K562 (cell line): ENCODE results near the gene HLA-F. TPM values are rescaled to one million over a fixed set of nuclear protein-coding genes. Genes with fewer than 3 reads are reported as not detected.

Source experiments
- ATAC-seq: fragments of 200-7000 bp; cut with Tn5 transposase; 3 replicates; pipeline ENCODE4 v1.9.1; 2020; ENCODE audit warnings: moderate library complexity
- BruUV-seq: library from RNA; stranded (reverse); fragments of 400-500 nt; replicated peaks from 2 replicates; lab custom pipeline; 2021; lab: Mats Ljungman, UMichigan
- CTCF ChIA-PET: fragments of 300-600 bp; formaldehyde crosslinking; extraction: SDS; loops from one replicate; lab custom pipeline; 2021; ENCODE audit warnings: low intra/inter-chr PET ratio; lab: Yijun Ruan, JAX
- POLR2A ChIA-PET: fragments of 300-600, 350-650 bp; sonication (Branson Sonifier 250); formaldehyde crosslinking; extraction: SDS; loops from one replicate; lab custom pipeline; 2021; ENCODE audit warnings: antibody characterized with exemption, inconsistent platforms; lab: Yijun Ruan, JAX
- DNase-seq, 4 experiments: peaks; one replicate each; pipeline versions ENCODE4 v3.0.0 to v3.0.0-alpha.2; 2011 to 2018; ENCODE audit warnings: low spot score in 3 of 4, mixed read lengths in 3 of 4; ENCODE audit errors: extremely low read depth in 1 of 4
- FAIRE-seq: peaks from 2 replicates; lab custom pipeline; 2011; peaks lifted over from hg19 to GRCh38; lab: Jason Lieb, UNC
- H2AFZ ChIP-seq: 2 replicates; pipeline ENCODE4 v1.6.0; 2011; ENCODE audit warnings: low read depth, low read length, control low read depth, inconsistent platforms
- H3K27ac ChIP-seq: fragments of 200-600 bp; 3 replicates; pipeline ENCODE4 v1.8.0; 2011; ENCODE audit warnings: low read depth, mild to moderate bottlenecking, control low read depth, inconsistent platforms, low read length, moderate library complexity, mixed read lengths; ENCODE audit errors: extremely low read depth
- H3K27me3 ChIP-seq, 2 experiments: fragments of 300-600 bp in 1 of 2; 2 replicates in 1 of 2; 3 replicates in 1 of 2; pipeline versions ENCODE4 v1.6.0 to v1.8.0; 2011; ENCODE audit warnings: inconsistent platforms in 2 of 2, low read length in 2 of 2, mild to moderate bottlenecking in 1 of 2, mixed read lengths in 1 of 2, moderate library complexity in 1 of 2; ENCODE audit not compliant: control insufficient read depth in 2 of 2, insufficient read depth in 2 of 2
- H3K36me3 ChIP-seq: fragments of 300-600 bp; 3 replicates; pipeline ENCODE4 v1.8.0; 2011; ENCODE audit warnings: mild to moderate bottlenecking, low read length, inconsistent platforms; ENCODE audit not compliant: control insufficient read depth, insufficient read depth
- H3K4me1 ChIP-seq, 2 experiments: fragments of 200-600 bp in 1 of 2; replicated peaks in 1 of 2; 2 replicates in 1 of 2; 3 replicates in 1 of 2; pipeline versions ENCODE4 v1.5.1 to v1.8.0; 2011; ENCODE audit warnings: inconsistent platforms in 2 of 2, low read length in 2 of 2, mild to moderate bottlenecking in 1 of 2, mixed read lengths in 1 of 2, moderate library complexity in 1 of 2; ENCODE audit not compliant: control insufficient read depth in 2 of 2, insufficient read depth in 2 of 2
- H3K4me2 ChIP-seq: 2 replicates; pipeline ENCODE4 v1.6.1; 2011; ENCODE audit warnings: low read length, control low read depth, inconsistent platforms, mixed read lengths; ENCODE audit not compliant: insufficient read depth
- H3K4me3 ChIP-seq: fragments of 200-600 bp; sonication (generic), shearing (Covaris generic); 2 replicates; pipeline ENCODE4 v1.5.1; 2016; ENCODE audit warnings: control low read depth, inconsistent platforms
- H3K79me2 ChIP-seq: fragments of 200-600 bp; 3 replicates; pipeline ENCODE4 v1.8.0; 2011; ENCODE audit warnings: low read length, inconsistent platforms; ENCODE audit not compliant: control insufficient read depth, insufficient read depth
- H3K9ac ChIP-seq, 2 experiments: 2 replicates each; pipeline versions ENCODE4 v1.6.0 to v1.6.1; 2011; ENCODE audit warnings: low read depth in 2 of 2, low read length in 2 of 2, control low read depth in 1 of 2, inconsistent platforms in 1 of 2, mild to moderate bottlenecking in 1 of 2, mixed read lengths in 1 of 2; ENCODE audit not compliant: insufficient read depth in 1 of 2
- H3K9me1 ChIP-seq: one replicate; pipeline ENCODE4 v1.6.0; 2011; ENCODE audit warnings: inconsistent platforms, mild to moderate bottlenecking, low read length, moderate library complexity; ENCODE audit not compliant: control insufficient read depth, insufficient read depth
- H3K9me3 ChIP-seq: replicated peaks from 2 replicates; pipeline ENCODE4 v1.5.1; 2011; ENCODE audit warnings: low read depth, low read length, inconsistent platforms; ENCODE audit not compliant: control insufficient read depth, insufficient read depth
- H4K20me1 ChIP-seq: replicated peaks from 2 replicates; pipeline ENCODE4 v1.6.1; 2011; ENCODE audit warnings: low read length, inconsistent platforms, mixed read lengths; ENCODE audit not compliant: control insufficient read depth, insufficient read depth
- DPF2 ChIP-seq: fragments of 450-650 bp; IDR thresholded peaks from 2 replicates; pipeline ENCODE4 v1.6.1; 2016
- EZH2 ChIP-seq: IDR thresholded peaks from 2 replicates; pipeline ENCODE4 v1.6.1; 2012; ENCODE audit warnings: low read depth, mild to moderate bottlenecking, inconsistent platforms, low read length, borderline replicate concordance
- WGBS: fragments of 100-300 bp; shearing (Covaris generic); methylation state at CpG from one replicate; pipeline ENCODE4 v1.1.6; 2016; ENCODE audit warnings: low coverage, mixed read lengths; ENCODE audit not compliant: insufficient coverage; ENCODE audit errors: missing lambda C conversion rate; 5-methylcytosine and 5-hydroxymethylcytosine counted together
- in situ Hi-C: fragments of 300-500 bp; cut with MboI; formaldehyde crosslinking; loops from 4 replicates; pipeline ENCODE4 v1.15.0; 2018; ENCODE audit warnings: inconsistent platforms, mixed read lengths
- intact Hi-C: fragments of 100-400 bp; cut with micrococcal nuclease; formaldehyde crosslinking; loops from 2 replicates; pipeline ENCODE4 v1.14.2; 2022
- polyA plus RNA-seq, 8 experiments: library from polyadenylated mRNA; depleted of rRNA in 4 of 8; stranded (reverse) in 5 of 8; unstranded in 3 of 8; fragments of >200 nt; fragmentation: Nextera tagmentation in 2 of 8; fragmentation: Illumina TruSeq in 1 of 8; extraction: Ambion mirVana in 2 of 8; extraction: Trizol in 1 of 8; gene quantifications; 2 replicates each; pipeline versions ENCODE4 v1.2.1 to v1.2.3, GENCODE V29; 2011 to 2014; ENCODE audit warnings: inconsistent platforms in 1 of 8, missing spikeins in 1 of 8
- total RNA-seq, 7 experiments: library from RNA; depleted of rRNA in 6 of 7; stranded (reverse); fragments of >200 nt in 6 of 7; fragmentation: Illumina TruSeq in 2 of 7; extraction: Trizol in 2 of 7; gene quantifications; 2 replicates each; pipeline versions ENCODE4 v1.2.1 to v1.2.3, GENCODE V29; 2011 to 2021; ENCODE audit warnings: low replicate concordance in 1 of 7
- TF ChIP-seq, protein P1 (sequence below): fragments of 450-650 bp; formaldehyde crosslinking; IDR thresholded peaks from 2 replicates; pipeline ENCODE4 v1.4.0; 2022; ENCODE audit warnings: missing genetic modification characterization
- TF ChIP-seq, protein P2 (sequence below): fragments of 250-450 bp; sonication (Bioruptor Pico); IDR thresholded peaks from 2 replicates; pipeline ENCODE4 v1.9.0; 2021; ENCODE audit warnings: mild to moderate bottlenecking, inconsistent platforms
- TF ChIP-seq, protein P3 (sequence below): fragments of 250-450 bp; sonication (Bioruptor Pico); IDR thresholded peaks from 2 replicates; pipeline ENCODE4 v1.5.0; 2022; ENCODE audit warnings: mild to moderate bottlenecking

HLA-F gene
- total and polyA plus RNA-seq, 9 of the 15 experiments (the other 6 are each of a cell fraction or from before 2014, with no cell fraction given): 0.40 to 0.76 (median 0.46) TPM; not detected in 6

DNA sequence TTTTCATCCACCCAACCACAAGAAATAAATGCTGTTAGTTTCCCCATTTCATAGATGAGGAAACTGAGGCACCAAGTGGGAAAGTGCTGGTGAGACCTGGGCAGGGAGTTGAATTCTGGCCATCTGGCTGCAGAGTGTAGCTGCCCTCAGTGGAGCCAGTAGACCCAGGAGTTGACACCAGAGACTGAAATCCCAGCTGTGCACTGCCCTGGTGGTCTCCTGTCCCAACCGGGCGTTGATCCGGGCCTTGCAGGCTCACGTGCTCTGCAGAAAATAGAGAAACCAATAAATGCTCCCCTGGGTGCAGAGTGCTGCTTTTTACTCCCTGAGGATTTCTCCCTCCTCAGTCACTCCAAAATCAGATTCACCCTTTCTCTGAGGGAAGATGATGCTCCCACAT lies 18.4 kb downstream of the HLA-F start:
- CTCF ChIA-PET: no interaction called here
- Histone ChIP-seq H4K20me1 (peaks cover 6% of the 10 kb centered on the region), H3K4me3 (no peak overlapping the region), H3K36me3 (no peaks in the 10 kb centered on the region), H3K27ac (no peak overlapping the region), H3K9me1 (no peaks in the 10 kb centered on the region), H3K27me3 (no peaks in the 10 kb centered on the region), H3K4me1 (no peaks in the 10 kb centered on the region), H2AFZ (no peak overlapping the region), H3K9ac (no peak overlapping the region), H3K4me2 (no peak overlapping the region), H3K9me3 (no peaks in the 10 kb centered on the region), H3K79me2 (no peaks in the 10 kb centered on the region)
- intact Hi-C loops: no loop called here
- in situ Hi-C loops: loop anchor here (25.0 kb wide), 1 partner anchor 96 kb away; the partner anchor contains the start of gene HLA-G
- WGBS: 19% methylated on average over 4 of the region's 4 CpGs
- POLR2A ChIA-PET: interaction anchor here (0.9 kb wide), 1 partner anchor 8 kb away, joined by 3 read pairs; no protein-coding TSS in a partner anchor
- DNase-seq (no peak), ATAC-seq (no peak), FAIRE-seq (no peak)
- TF ChIP-seq DPF2: no peak
- TF ChIP-seq, protein P1, sequence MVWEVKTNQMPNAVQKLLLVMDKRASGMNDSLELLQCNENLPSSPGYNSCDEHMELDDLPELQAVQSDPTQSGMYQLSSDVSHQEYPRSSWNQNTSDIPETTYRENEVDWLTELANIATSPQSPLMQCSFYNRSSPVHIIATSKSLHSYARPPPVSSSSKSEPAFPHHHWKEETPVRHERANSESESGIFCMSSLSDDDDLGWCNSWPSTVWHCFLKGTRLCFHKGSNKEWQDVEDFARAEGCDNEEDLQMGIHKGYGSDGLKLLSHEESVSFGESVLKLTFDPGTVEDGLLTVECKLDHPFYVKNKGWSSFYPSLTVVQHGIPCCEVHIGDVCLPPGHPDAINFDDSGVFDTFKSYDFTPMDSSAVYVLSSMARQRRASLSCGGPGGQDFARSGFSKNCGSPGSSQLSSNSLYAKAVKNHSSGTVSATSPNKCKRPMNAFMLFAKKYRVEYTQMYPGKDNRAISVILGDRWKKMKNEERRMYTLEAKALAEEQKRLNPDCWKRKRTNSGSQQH (CRISPR knock-in tag): no peak
- BruUV-seq: no TSS peak

DNA sequence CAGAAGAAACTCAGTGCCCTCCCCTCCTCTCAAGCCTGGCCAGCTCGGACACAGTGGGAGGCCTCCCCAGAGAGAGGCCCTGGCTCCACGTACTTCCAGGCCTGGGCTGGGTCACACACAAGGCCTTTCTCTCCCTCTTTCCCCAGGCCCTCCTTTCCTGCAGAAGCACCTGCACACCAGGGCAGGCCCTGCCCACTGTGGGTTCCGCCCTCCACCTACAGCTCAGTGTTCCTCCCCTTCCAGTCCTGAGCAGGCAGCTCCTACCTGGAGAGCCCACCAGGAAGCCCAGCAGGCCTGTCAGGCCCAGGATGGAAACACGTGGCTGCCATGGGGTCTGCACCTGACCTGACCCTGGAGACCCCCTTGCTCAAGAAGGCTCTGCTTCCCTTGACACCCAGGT lies 18.9 kb downstream of the HLA-F start:
- FAIRE-seq (no peak), DNase-seq (no peak)
- WGBS: 14% methylated on average over 4 of the region's 4 CpGs
- TF ChIP-seq EZH2: no peak
- TF ChIP-seq, protein P2, sequence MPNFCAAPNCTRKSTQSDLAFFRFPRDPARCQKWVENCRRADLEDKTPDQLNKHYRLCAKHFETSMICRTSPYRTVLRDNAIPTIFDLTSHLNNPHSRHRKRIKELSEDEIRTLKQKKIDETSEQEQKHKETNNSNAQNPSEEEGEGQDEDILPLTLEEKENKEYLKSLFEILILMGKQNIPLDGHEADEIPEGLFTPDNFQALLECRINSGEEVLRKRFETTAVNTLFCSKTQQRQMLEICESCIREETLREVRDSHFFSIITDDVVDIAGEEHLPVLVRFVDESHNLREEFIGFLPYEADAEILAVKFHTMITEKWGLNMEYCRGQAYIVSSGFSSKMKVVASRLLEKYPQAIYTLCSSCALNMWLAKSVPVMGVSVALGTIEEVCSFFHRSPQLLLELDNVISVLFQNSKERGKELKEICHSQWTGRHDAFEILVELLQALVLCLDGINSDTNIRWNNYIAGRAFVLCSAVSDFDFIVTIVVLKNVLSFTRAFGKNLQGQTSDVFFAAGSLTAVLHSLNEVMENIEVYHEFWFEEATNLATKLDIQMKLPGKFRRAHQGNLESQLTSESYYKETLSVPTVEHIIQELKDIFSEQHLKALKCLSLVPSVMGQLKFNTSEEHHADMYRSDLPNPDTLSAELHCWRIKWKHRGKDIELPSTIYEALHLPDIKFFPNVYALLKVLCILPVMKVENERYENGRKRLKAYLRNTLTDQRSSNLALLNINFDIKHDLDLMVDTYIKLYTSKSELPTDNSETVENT (CRISPR knock-in tag): no peak
- TF ChIP-seq, protein P3, sequence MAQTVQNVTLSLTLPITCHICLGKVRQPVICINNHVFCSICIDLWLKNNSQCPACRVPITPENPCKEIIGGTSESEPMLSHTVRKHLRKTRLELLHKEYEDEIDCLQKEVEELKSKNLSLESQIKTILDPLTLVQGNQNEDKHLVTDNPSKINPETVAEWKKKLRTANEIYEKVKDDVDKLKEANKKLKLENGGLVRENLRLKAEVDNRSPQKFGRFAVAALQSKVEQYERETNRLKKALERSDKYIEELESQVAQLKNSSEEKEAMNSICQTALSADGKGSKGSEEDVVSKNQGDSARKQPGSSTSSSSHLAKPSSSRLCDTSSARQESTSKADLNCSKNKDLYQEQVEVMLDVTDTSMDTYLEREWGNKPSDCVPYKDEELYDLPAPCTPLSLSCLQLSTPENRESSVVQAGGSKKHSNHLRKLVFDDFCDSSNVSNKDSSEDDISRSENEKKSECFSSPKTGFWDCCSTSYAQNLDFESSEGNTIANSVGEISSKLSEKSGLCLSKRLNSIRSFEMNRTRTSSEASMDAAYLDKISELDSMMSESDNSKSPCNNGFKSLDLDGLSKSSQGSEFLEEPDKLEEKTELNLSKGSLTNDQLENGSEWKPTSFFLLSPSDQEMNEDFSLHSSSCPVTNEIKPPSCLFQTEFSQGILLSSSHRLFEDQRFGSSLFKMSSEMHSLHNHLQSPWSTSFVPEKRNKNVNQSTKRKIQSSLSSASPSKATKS: no peak

More for the DNA sequence above, 18.9 kb downstream of the HLA-F start:
- Histone ChIP-seq H3K4me1 (no peaks in the 10 kb centered on the region), H2AFZ (no peak overlapping the region), H3K27me3 (no peaks in the 10 kb centered on the region), H3K4me2 (no peak overlapping the region), H3K27ac (no peak overlapping the region), H3K9me3 (no peaks in the 10 kb centered on the region), H3K36me3 (no peaks in the 10 kb centered on the region), H4K20me1 (peaks cover 6% of the 10 kb centered on the region), H3K4me3 (no peak overlapping the region), H3K9me1 (no peaks in the 10 kb centered on the region), H3K9ac (peak overlapping the region in 1 of 2 experiments; percentile 2; a peak in 1 of 4 replicates), H3K79me2 (no peaks in the 10 kb centered on the region)
- ChIA-PET POLR2A (interaction anchor here (0.9 kb wide), 2 partner anchors 7 to 10 kb away, joined by 3 read pairs; no protein-coding TSS in a partner anchor), CTCF (no interaction called here)
- no peak for ATAC-seq
- no TSS peak for BruUV-seq
- intact Hi-C loops (no loop called here), in situ Hi-C loops (loop anchor here (25.0 kb wide), 1 partner anchor 95 kb away; the partner anchor contains the start of gene HLA-G)
